H1 (cell line): ENCODE results near the gene SWT1. TPM values are rescaled to one million over a fixed set of nuclear protein-coding genes. Genes with fewer than 3 reads are reported as not detected.

ENCODE experiments used
- CTCF ChIA-PET: fragments of 300-600 bp; sonication (Branson Sonifier 250); formaldehyde crosslinking; loops from one replicate; lab custom pipeline; 2021; ENCODE audit not compliant: partially characterized antibody; lab: Charles Lee
- POLR2A ChIA-PET: fragments of 300-600 bp; sonication (Branson Sonifier 250); formaldehyde crosslinking; loops from one replicate; lab custom pipeline; 2021; ENCODE audit warnings: inconsistent platforms; ENCODE audit not compliant: partially characterized antibody; lab: Charles Lee
- DNase-seq, 2 experiments: peaks; one replicate each; pipeline versions ENCODE4 v3.0.0 to v3.0.0-alpha.2; 2010 to 2022; ENCODE audit warnings: low spot score in 2 of 2, low read depth in 1 of 2, mixed read lengths in 1 of 2
- FAIRE-seq: peaks from 2 replicates; lab custom pipeline; 2011; peaks lifted over from hg19 to GRCh38; lab: Jason Lieb, UNC
- H2AFZ ChIP-seq: 2 replicates; pipeline ENCODE4 v1.8.1; 2012; ENCODE audit warnings: low read length, inconsistent platforms
- H2AK5ac ChIP-seq: 2 replicates; pipeline ENCODE4 v1.6.1; 2013; ENCODE audit warnings: low read depth, low read length
- H2BK120ac ChIP-seq: replicated peaks from 2 replicates; pipeline ENCODE3; 2013; ENCODE audit warnings: low read depth, low read length, inconsistent platforms
- H2BK12ac ChIP-seq: 2 replicates; pipeline ENCODE4 v1.6.1; 2013; ENCODE audit warnings: low read depth, low read length
- H2BK15ac ChIP-seq: 2 replicates; pipeline ENCODE4 v1.6.1; 2013; ENCODE audit warnings: low read length
- H2BK20ac ChIP-seq: 2 replicates; pipeline ENCODE4 v1.6.1; 2013; ENCODE audit warnings: low read length
- H2BK5ac ChIP-seq: 2 replicates; pipeline ENCODE4 v1.6.1; 2013; ENCODE audit warnings: low read depth, low read length
- H3K14ac ChIP-seq: 2 replicates; pipeline ENCODE4 v1.6.1; 2013; ENCODE audit warnings: inconsistent platforms; ENCODE audit not compliant: insufficient read length
- H3K18ac ChIP-seq: 2 replicates; pipeline ENCODE4 v1.6.1; 2013; ENCODE audit warnings: low read length; ENCODE audit errors: extremely low read depth
- H3K23ac ChIP-seq: 2 replicates; pipeline ENCODE4 v1.6.1; 2013; ENCODE audit warnings: inconsistent platforms; ENCODE audit not compliant: insufficient read length
- H3K23me2 ChIP-seq: 2 replicates; pipeline ENCODE4 v1.6.1; 2013; ENCODE audit warnings: low read depth, low read length
- H3K27ac ChIP-seq: 2 replicates; pipeline ENCODE4 v1.6.1; 2011; ENCODE audit warnings: low read depth, low read length, inconsistent platforms
- H3K27me3 ChIP-seq, 4 experiments: replicated peaks in 1 of 4; 1 replicate in 1 of 4; 2 replicates in 3 of 4; pipeline versions ENCODE4 v1.6.1 to v1.8.1; 2011 to 2013; ENCODE audit warnings: low read length in 3 of 4, mild to moderate bottlenecking in 3 of 4, inconsistent platforms in 2 of 4, mixed read lengths in 2 of 4, moderate library complexity in 1 of 4; ENCODE audit not compliant: control insufficient read depth in 3 of 4, insufficient read depth in 3 of 4; ENCODE audit errors: extremely low read depth in 1 of 4
- H3K36me3 ChIP-seq, 4 experiments: 2 replicates each; pipeline versions ENCODE4 v1.6.1 to v1.8.1; 2011 to 2013; ENCODE audit warnings: mild to moderate bottlenecking in 4 of 4, low read length in 3 of 4, moderate library complexity in 2 of 4, control low read depth in 1 of 4, inconsistent platforms in 1 of 4; ENCODE audit not compliant: insufficient read depth in 4 of 4, control insufficient read depth in 2 of 4
- H3K4ac ChIP-seq: replicated peaks from 2 replicates; pipeline ENCODE3; 2013; ENCODE audit warnings: low read length, low read depth, mixed read lengths, inconsistent platforms; ENCODE audit not compliant: insufficient read length
- H3K4me1 ChIP-seq, 4 experiments: replicated peaks in 1 of 4; 1 replicate in 1 of 4; 2 replicates in 3 of 4; pipeline versions ENCODE4 v1.6.1 to v1.8.1; 2011 to 2013; ENCODE audit warnings: low read length in 3 of 4, inconsistent platforms in 2 of 4, mixed read lengths in 1 of 4; ENCODE audit not compliant: insufficient read depth in 4 of 4, control insufficient read depth in 3 of 4
- H3K4me2 ChIP-seq, 2 experiments: 2 replicates each; pipeline versions ENCODE4 v1.6.1 to v1.8.1; 2011 to 2013; ENCODE audit warnings: low read depth in 2 of 2, low read length in 2 of 2, control low read depth in 1 of 2, inconsistent platforms in 1 of 2, mild to moderate bottlenecking in 1 of 2; ENCODE audit not compliant: insufficient read depth in 1 of 2
- H3K4me3 ChIP-seq, 4 experiments: fragments of 200-600, 300-600 bp in 1 of 4; sonication (generic), shearing (Covaris generic), sonication (Bioruptor Twin) in 1 of 4; 2 replicates each; pipeline versions ENCODE4 v1.5.1 to v1.8.1; 2011 to 2016; ENCODE audit warnings: low read length in 4 of 4, low read depth in 3 of 4, control low read depth in 2 of 4, inconsistent platforms in 2 of 4, mild to moderate bottlenecking in 2 of 4, mixed read lengths in 1 of 4, moderate library complexity in 1 of 4; ENCODE audit not compliant: insufficient read depth in 2 of 4; ENCODE audit errors: extremely low read depth in 1 of 4
- H3K56ac ChIP-seq: replicated peaks from 2 replicates; pipeline ENCODE3; 2013; ENCODE audit warnings: low read depth, mild to moderate bottlenecking, mixed read lengths, low read length, inconsistent platforms; ENCODE audit not compliant: insufficient read length
- H3K79me1 ChIP-seq: 2 replicates; pipeline ENCODE4 v1.6.1; 2013; ENCODE audit warnings: low read depth, low read length, control low read depth
- H3K79me2 ChIP-seq, 2 experiments: 2 replicates each; pipeline versions ENCODE4 v1.6.1 to v1.8.1; 2012 to 2013; ENCODE audit warnings: low read length in 2 of 2, mild to moderate bottlenecking in 2 of 2, inconsistent platforms in 1 of 2; ENCODE audit not compliant: insufficient read depth in 2 of 2, control insufficient read depth in 1 of 2
- H3K9ac ChIP-seq, 4 experiments: replicated peaks in 1 of 4; 1 replicate in 1 of 4; 2 replicates in 3 of 4; pipeline versions ENCODE4 v1.6.1 to v1.8.1; 2011 to 2013; ENCODE audit warnings: low read depth in 3 of 4, low read length in 3 of 4, control low read depth in 2 of 4, mild to moderate bottlenecking in 2 of 4, moderate library complexity in 2 of 4, inconsistent platforms in 1 of 4; ENCODE audit errors: extremely low read depth in 1 of 4
- H3K9me3 ChIP-seq, 2 experiments: 2 replicates each; pipeline versions ENCODE4 v1.6.1 to v1.8.1; 2012 to 2013; ENCODE audit warnings: mild to moderate bottlenecking in 2 of 2, moderate library complexity in 2 of 2, control low read depth in 1 of 2, inconsistent platforms in 1 of 2, low read depth in 1 of 2, low read length in 1 of 2, mixed read lengths in 1 of 2; ENCODE audit not compliant: insufficient read depth in 2 of 2
- H4K20me1 ChIP-seq, 2 experiments: replicated peaks in 1 of 2; 2 replicates each; pipeline versions ENCODE3 to v1.8.1; 2011 to 2013; ENCODE audit warnings: inconsistent platforms in 2 of 2, low read length in 2 of 2, mild to moderate bottlenecking in 1 of 2; ENCODE audit not compliant: insufficient read depth in 2 of 2, control insufficient read depth in 1 of 2
- H4K5ac ChIP-seq: 2 replicates; pipeline ENCODE4 v1.6.1; 2013; ENCODE audit warnings: low read length, low read depth, mixed read lengths, inconsistent platforms; ENCODE audit not compliant: insufficient read length
- H4K8ac ChIP-seq: 2 replicates; pipeline ENCODE4 v1.8.0; 2013; ENCODE audit warnings: mild to moderate bottlenecking, moderate library complexity, low read length, inconsistent platforms; ENCODE audit not compliant: insufficient read depth; ENCODE audit errors: extremely low read depth
- H4K91ac ChIP-seq: replicated peaks from 2 replicates; pipeline ENCODE3; 2013; ENCODE audit warnings: low read length, mixed read lengths, inconsistent platforms; ENCODE audit not compliant: insufficient read length
- BACH1 ChIP-seq: IDR thresholded peaks from 2 replicates; pipeline ENCODE4 v1.6.1; 2012; ENCODE audit warnings: low read length, improper control_type of control experiment
- MAFK ChIP-seq: IDR thresholded peaks from 2 replicates; pipeline ENCODE4 v1.6.1; 2012; ENCODE audit warnings: low read depth, mild to moderate bottlenecking, improper control_type of control experiment, low read length
- WGBS, 2 experiments: shearing (Covaris generic) in 1 of 2; methylation state at CpG; one replicate each; pipeline versions ENCODE4 v1.1.6 to v1.1.7; 2013 to 2015; ENCODE audit warnings: low lambda C conversion rate in 2 of 2, mixed read lengths in 2 of 2, inconsistent platforms in 1 of 2, low coverage in 1 of 2, missing lambda C conversion rate in 1 of 2; ENCODE audit not compliant: insufficient replicate concordance in 2 of 2, insufficient coverage in 1 of 2, insufficient read length in 1 of 2; ENCODE audit errors: extremely low coverage in 1 of 2, missing lambda C conversion rate in 1 of 2; 5-methylcytosine and 5-hydroxymethylcytosine counted together
- polyA plus RNA-seq, 7 experiments: library from polyadenylated mRNA; depleted of rRNA in 3 of 7; stranded (reverse) in 5 of 7; unstranded in 2 of 7; fragments of >200 nt in 5 of 7; fragments of 200-250 nt in 2 of 7; gene quantifications; 1 replicate in 5 of 7; 2 replicates in 1 of 7; 4 replicates in 1 of 7; pipeline versions ENCODE4 v1.2.1 to v1.2.3, GENCODE V29; 2011 to 2013; ENCODE audit warnings: missing spikeins in 2 of 7, mixed read lengths in 2 of 7
- total RNA-seq: library from RNA; stranded (reverse); fragmentation: NEBNext Ultra II Directional; extraction: Animal tissue kit (Norgen Biotek cat#: 25700); gene quantifications from 2 replicates; pipeline ENCODE4 v1.2.1, GENCODE V29; 2021

The SWT1 gene
- total and polyA plus RNA-seq, 2 of the 8 experiments (the other 6 are each of a cell fraction or from before 2014, with no cell fraction given): 1.4 to 6.2 TPM

- no peak overlapping the region for H3K18ac ChIP-seq
- no peak overlapping the region for H3K56ac ChIP-seq
- WGBS, 2 experiments: 98% methylated on average over 4 of the region's 4 CpGs; no CpG with 5 or more reads in 1 of the 2 experiments
- FAIRE-seq (no peak), DNase-seq (no peak)
- H2BK120ac ChIP-seq: no peak overlapping the region
- H3K79me2 ChIP-seq: no peaks in the 10 kb centered on the region
- H2BK20ac ChIP-seq: no peak overlapping the region
- no peak overlapping the region for H2BK15ac ChIP-seq
- H3K4me2 ChIP-seq: no peak overlapping the region
- CTCF ChIA-PET: interaction anchor here (0.8 to 1.1 kb wide), 2 partner anchors 344 to 383 kb away, joined by 3 read pairs; no protein-coding TSS in a partner anchor
- no peaks in the 10 kb centered on the region for H3K27me3 ChIP-seq
- no peak overlapping the region for H2AK5ac ChIP-seq
- H4K8ac ChIP-seq: no peak overlapping the region
- H3K23me2 ChIP-seq: no peaks in the 10 kb centered on the region
- H4K20me1 ChIP-seq: no peaks in the 10 kb centered on the region
- no peak overlapping the region for H3K27ac ChIP-seq
- no peaks in the 10 kb centered on the region for H3K36me3 ChIP-seq
- no peak overlapping the region for H3K4me3 ChIP-seq
- H4K91ac ChIP-seq: no peak overlapping the region
- H2BK5ac ChIP-seq: no peak overlapping the region
- no peak overlapping the region for H3K23ac ChIP-seq
- no peak overlapping the region for H2AFZ ChIP-seq
- H3K4ac ChIP-seq: no peak overlapping the region
- H4K5ac ChIP-seq: no peak overlapping the region
- TF ChIP-seq BACH1 (no peak), MAFK (no peak)
- H2BK12ac ChIP-seq: no peak overlapping the region
- no peak overlapping the region for H3K9ac ChIP-seq
- no peak overlapping the region for H3K14ac ChIP-seq
- no peaks in the 10 kb centered on the region for H3K79me1 ChIP-seq
- H3K9me3 ChIP-seq: no peaks in the 10 kb centered on the region
- H3K4me1 ChIP-seq: peaks cover 0 to 2% (median 0%) of the 10 kb centered on the region in 4 experiments; a peak in 1 of 7 replicates
- POLR2A ChIA-PET: interaction anchor here (1.6 kb wide), 1 partner anchor 20 kb away, joined by 8 read pairs; the partner anchor contains the start of gene IVNS1ABP
Measured at GRCh38 chr1:185337246-185337645, 180.3 kb downstream of the SWT1 start.
